HepG2 (cell line): Measurements from ENCODE around the gene OTUB2. TPM values are rescaled to one million over a fixed set of nuclear protein-coding genes. Genes with fewer than 3 reads are reported as not detected.

Experiments
- DPF2 ChIP-seq: sonication (generic); formaldehyde crosslinking; IDR thresholded peaks from 2 replicates; pipeline ENCODE4 v1.4.0; 2020; ENCODE audit warnings: mild to moderate bottlenecking, low read depth, missing genetic modification reagents, borderline replicate concordance
- JUN ChIP-seq: sonication (generic); formaldehyde crosslinking; IDR thresholded peaks from 2 replicates; pipeline ENCODE4 v1.4.0; 2020; ENCODE audit warnings: mild to moderate bottlenecking, missing genetic modification reagents
- MTA1 ChIP-seq: sonication (generic); formaldehyde crosslinking; IDR thresholded peaks from 2 replicates; pipeline ENCODE4 v1.4.0; 2020; ENCODE audit warnings: missing genetic modification reagents, mild to moderate bottlenecking, borderline replicate concordance
- PHF21A ChIP-seq: sonication (generic); formaldehyde crosslinking; IDR thresholded peaks from 2 replicates; pipeline ENCODE4 v1.5.0; 2020; ENCODE audit warnings: mild to moderate bottlenecking, missing genetic modification reagents
- SKI ChIP-seq: fragments of 450-650 bp; IDR thresholded peaks from one replicate; pipeline ENCODE4 v1.6.1; 2018; ENCODE audit warnings: mild to moderate bottlenecking; ENCODE audit not compliant: partially characterized antibody
- SOX13 ChIP-seq, 3 experiments: fragments of 450-650 bp in 1 of 3; sonication (generic) in 1 of 3; formaldehyde crosslinking in 1 of 3; IDR thresholded peaks in 2 of 3; conservative IDR thresholded peaks in 1 of 3; 2 replicates each; pipeline versions ENCODE4 v1.5.0 to v1.6.1; 2016 to 2020; ENCODE audit warnings: antibody characterized with exemption in 1 of 3, mild to moderate bottlenecking in 1 of 3, missing compliant biosample characterization in 1 of 3, missing genetic modification reagents in 1 of 3, moderate library complexity in 1 of 3
- SRY ChIP-seq: sonication (generic); formaldehyde crosslinking; IDR thresholded peaks from 2 replicates; pipeline ENCODE4 v1.8.0; 2022; ENCODE audit warnings: mild to moderate bottlenecking, missing genetic modification reagents
- SUZ12 ChIP-seq: fragments of 150-350 bp; IDR thresholded peaks from 2 replicates; pipeline ENCODE4 v1.6.1; 2014; ENCODE audit warnings: low read depth, low read length
- TARDBP ChIP-seq: sonication (generic); formaldehyde crosslinking; IDR thresholded peaks from 2 replicates; pipeline ENCODE4 v1.8.0; 2022; ENCODE audit warnings: mild to moderate bottlenecking, missing genetic modification reagents
- ZBTB7B ChIP-seq: sonication (generic); formaldehyde crosslinking; IDR thresholded peaks from 2 replicates; pipeline ENCODE4 v1.4.0; 2020; ENCODE audit warnings: missing genetic modification reagents
- ZNF274 ChIP-seq: sonication (generic); formaldehyde crosslinking; IDR thresholded peaks from 2 replicates; pipeline ENCODE4 v1.5.1; 2020; ENCODE audit warnings: mild to moderate bottlenecking, missing genetic modification reagents
- ZNF329 ChIP-seq: sonication (generic); formaldehyde crosslinking; IDR thresholded peaks from 2 replicates; pipeline ENCODE4 v1.9.0; 2021; ENCODE audit warnings: low read depth, mild to moderate bottlenecking, missing genetic modification reagents
- ZNF333 ChIP-seq: sonication (generic); formaldehyde crosslinking; IDR thresholded peaks from 2 replicates; pipeline ENCODE4 v1.4.0; 2020; ENCODE audit warnings: mild to moderate bottlenecking, missing genetic modification reagents, borderline replicate concordance
- ZNF547 ChIP-seq: sonication (generic); formaldehyde crosslinking; IDR thresholded peaks from 2 replicates; pipeline ENCODE4 v1.5.1; 2020; ENCODE audit warnings: mild to moderate bottlenecking, missing genetic modification reagents
- ZNF556 ChIP-seq: sonication (generic); formaldehyde crosslinking; IDR thresholded peaks from 2 replicates; pipeline ENCODE4 v1.4.0; 2020; ENCODE audit warnings: mild to moderate bottlenecking, missing genetic modification reagents, borderline replicate concordance
- ZSCAN21 ChIP-seq: sonication (generic); formaldehyde crosslinking; IDR thresholded peaks from 2 replicates; pipeline ENCODE4 v1.8.0; 2022; ENCODE audit warnings: mild to moderate bottlenecking, missing genetic modification reagents, moderate library complexity, borderline replicate concordance
- polyA plus RNA-seq, 8 experiments: library from polyadenylated mRNA; depleted of rRNA in 3 of 8; stranded (reverse) in 7 of 8; unstranded in 1 of 8; fragments of >200 nt; fragmentation: Illumina TruSeq in 4 of 8; extraction: Trizol in 4 of 8; gene quantifications; 2 replicates each; pipeline versions ENCODE4 v1.2.1 to v1.2.3, GENCODE V29; 2011 to 2016; ENCODE audit warnings: low read depth in 4 of 8, missing spikeins in 1 of 8, mixed read lengths in 1 of 8; ENCODE audit not compliant: insufficient read depth in 1 of 8
- total RNA-seq, 5 experiments: library from RNA; depleted of rRNA; stranded (reverse); fragments of >200 nt; fragmentation: Illumina TruSeq; extraction: Trizol; gene quantifications; 2 replicates each; pipeline ENCODE4 v1.2.3, GENCODE V29; 2016; ENCODE audit warnings: low read depth in 1 of 5
- TF ChIP-seq, protein P1 (sequence below): IDR thresholded peaks from 2 replicates; pipeline ENCODE4 v1.6.1; 2016; ENCODE audit warnings: low read depth
- TF ChIP-seq, protein P2 (sequence below): sonication (generic); formaldehyde crosslinking; IDR thresholded peaks from 2 replicates; pipeline ENCODE4 v1.4.0; 2020; ENCODE audit warnings: mild to moderate bottlenecking, missing genetic modification reagents
- TF ChIP-seq, protein P3 (sequence below), 2 experiments: fragments of 450-650 bp in 1 of 2; sonication (generic) in 1 of 2; formaldehyde crosslinking in 1 of 2; IDR thresholded peaks; 2 replicates each; pipeline versions ENCODE4 v1.6.1 to v1.8.0; 2016 to 2022; ENCODE audit warnings: antibody characterized with exemption in 1 of 2, mild to moderate bottlenecking in 1 of 2, missing genetic modification reagents in 1 of 2

The OTUB2 gene
- total and polyA plus RNA-seq, 2 of the 13 experiments (the other 11 are each of a cell fraction or from before 2014, with no cell fraction given) = 2.2 to 2.4 TPM

DNA sequence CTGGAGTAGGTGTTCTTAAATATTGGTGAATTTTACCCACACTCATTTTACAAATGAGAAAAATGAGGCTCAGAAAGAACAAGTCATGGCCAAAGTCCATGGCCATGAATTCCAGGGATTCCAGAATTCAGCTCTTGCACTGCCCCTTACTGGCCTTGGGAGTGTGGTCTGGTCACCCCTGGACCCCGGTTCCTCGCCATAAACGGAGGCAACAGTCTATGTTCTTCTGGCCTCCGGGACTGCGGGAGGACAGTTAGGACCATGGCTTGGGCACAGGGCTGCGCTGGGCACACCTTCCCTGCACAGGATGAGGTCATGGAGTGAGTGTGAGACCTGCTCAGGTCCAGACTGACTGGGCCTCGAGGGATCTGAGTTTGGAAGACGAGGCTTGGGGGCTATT lies 22.1 kb upstream of the OTUB2 start (continued):
- TF ChIP-seq MTA1 (CRISPR knock-in tag) (peak; percentile 42; the same call in 1 of the 2 replicates), ZSCAN21 (CRISPR knock-in tag) (no peak), ZNF547 (no peak), DPF2 (CRISPR knock-in tag) (peak; percentile 75; the same call in 1 of the 2 replicates), ZNF556 (no peak), SUZ12 (no peak), SOX13 (IDR thresholded peaks at IDR 0.05) (no peak), SOX13 (CRISPR knock-in tag; conservative IDR thresholded peaks at IDR 0.05 in 1 of 2, IDR thresholded peaks at IDR 0.05 in 1 of 2) (peak in 1 of 2 experiments; percentile 50; a peak in 1 of 4 replicates), ZBTB7B (CRISPR knock-in tag) (peak; percentile 56; the same call in 1 of the 2 replicates), ZNF333 (no peak), SKI (no peak), PHF21A (CRISPR knock-in tag) (peak; percentile 63; the same call in 1 of the 2 replicates), TARDBP (CRISPR knock-in tag) (0 out of 2 replicates have a peak, but pooled peaks have one; percentile 31), SRY (CRISPR knock-in tag) (no peak), JUN (CRISPR knock-in tag) (no peak), ZNF274 (CRISPR knock-in tag) (0 out of 2 replicates have a peak, but pooled peaks have one; percentile 41), ZNF329 (CRISPR knock-in tag) (no peak)
- TF ChIP-seq, protein P1, sequence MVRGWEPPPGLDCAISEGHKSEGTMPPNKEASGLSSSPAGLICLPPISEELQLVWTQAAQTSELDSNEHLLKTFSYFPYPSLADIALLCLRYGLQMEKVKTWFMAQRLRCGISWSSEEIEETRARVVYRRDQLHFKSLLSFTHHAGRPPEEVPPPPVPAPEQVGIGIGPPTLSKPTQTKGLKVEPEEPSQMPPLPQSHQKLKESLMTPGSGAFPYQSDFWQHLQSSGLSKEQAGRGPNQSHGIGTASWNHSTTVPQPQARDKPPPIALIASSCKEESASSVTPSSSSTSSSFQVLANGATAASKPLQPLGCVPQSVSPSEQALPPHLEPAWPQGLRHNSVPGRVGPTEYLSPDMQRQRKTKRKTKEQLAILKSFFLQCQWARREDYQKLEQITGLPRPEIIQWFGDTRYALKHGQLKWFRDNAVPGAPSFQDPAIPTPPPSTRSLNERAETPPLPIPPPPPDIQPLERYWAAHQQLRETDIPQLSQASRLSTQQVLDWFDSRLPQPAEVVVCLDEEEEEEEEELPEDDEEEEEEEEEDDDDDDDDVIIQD (CRISPR knock-in tag) = peak; percentile 57; the same call in 1 of the 2 replicates
- TF ChIP-seq, protein P2, sequence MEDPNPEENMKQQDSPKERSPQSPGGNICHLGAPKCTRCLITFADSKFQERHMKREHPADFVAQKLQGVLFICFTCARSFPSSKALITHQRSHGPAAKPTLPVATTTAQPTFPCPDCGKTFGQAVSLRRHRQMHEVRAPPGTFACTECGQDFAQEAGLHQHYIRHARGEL (CRISPR knock-in tag) = no peak
- TF ChIP-seq, protein P3, sequence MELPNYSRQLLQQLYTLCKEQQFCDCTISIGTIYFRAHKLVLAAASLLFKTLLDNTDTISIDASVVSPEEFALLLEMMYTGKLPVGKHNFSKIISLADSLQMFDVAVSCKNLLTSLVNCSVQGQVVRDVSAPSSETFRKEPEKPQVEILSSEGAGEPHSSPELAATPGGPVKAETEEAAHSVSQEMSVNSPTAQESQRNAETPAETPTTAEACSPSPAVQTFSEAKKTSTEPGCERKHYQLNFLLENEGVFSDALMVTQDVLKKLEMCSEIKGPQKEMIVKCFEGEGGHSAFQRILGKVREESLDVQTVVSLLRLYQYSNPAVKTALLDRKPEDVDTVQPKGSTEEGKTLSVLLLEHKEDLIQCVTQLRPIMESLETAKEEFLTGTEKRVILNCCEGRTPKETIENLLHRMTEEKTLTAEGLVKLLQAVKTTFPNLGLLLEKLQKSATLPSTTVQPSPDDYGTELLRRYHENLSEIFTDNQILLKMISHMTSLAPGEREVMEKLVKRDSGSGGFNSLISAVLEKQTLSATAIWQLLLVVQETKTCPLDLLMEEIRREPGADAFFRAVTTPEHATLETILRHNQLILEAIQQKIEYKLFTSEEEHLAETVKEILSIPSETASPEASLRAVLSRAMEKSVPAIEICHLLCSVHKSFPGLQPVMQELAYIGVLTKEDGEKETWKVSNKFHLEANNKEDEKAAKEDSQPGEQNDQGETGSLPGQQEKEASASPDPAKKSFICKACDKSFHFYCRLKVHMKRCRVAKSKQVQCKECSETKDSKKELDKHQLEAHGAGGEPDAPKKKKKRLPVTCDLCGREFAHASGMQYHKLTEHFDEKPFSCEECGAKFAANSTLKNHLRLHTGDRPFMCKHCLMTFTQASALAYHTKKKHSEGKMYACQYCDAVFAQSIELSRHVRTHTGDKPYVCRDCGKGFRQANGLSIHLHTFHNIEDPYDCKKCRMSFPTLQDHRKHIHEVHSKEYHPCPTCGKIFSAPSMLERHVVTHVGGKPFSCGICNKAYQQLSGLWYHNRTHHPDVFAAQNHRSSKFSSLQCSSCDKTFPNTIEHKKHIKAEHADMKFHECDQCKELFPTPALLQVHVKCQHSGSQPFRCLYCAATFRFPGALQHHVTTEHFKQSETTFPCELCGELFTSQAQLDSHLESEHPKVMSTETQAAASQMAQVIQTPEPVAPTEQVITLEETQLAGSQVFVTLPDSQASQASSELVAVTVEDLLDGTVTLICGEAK (IDR thresholded peaks at IDR 0.05) = no peak
- TF ChIP-seq, protein P3 (CRISPR knock-in tag; IDR thresholded peaks at IDR 0.05) = no peak
